PC-3 (cell line): ENCODE measurements around the gene SFT2D3.

Source experiments
- EZH2 ChIP-seq: fragments of 300-600 bp; sonication (generic); IDR thresholded peaks from one replicate; pipeline ENCODE4 v1.6.1; 2017; ENCODE audit warnings: antibody characterized with exemption, mild to moderate bottlenecking, low read length; ENCODE audit not compliant: unreplicated experiment
- EZH2phosphoT487 ChIP-seq: fragments of 300-600 bp; sonication (generic); IDR thresholded peaks from 2 replicates; pipeline ENCODE4 v1.6.1; 2018; ENCODE audit warnings: mild to moderate bottlenecking, antibody characterized with exemption, low read length, borderline replicate concordance
- TF ChIP-seq, protein P1 (sequence below): fragments of 300-600 bp; sonication (generic); conservative IDR thresholded peaks from 2 replicates; pipeline ENCODE4 v1.5.1; 2017; ENCODE audit warnings: antibody characterized with exemption, low read depth, mild to moderate bottlenecking, low read length

DNA sequence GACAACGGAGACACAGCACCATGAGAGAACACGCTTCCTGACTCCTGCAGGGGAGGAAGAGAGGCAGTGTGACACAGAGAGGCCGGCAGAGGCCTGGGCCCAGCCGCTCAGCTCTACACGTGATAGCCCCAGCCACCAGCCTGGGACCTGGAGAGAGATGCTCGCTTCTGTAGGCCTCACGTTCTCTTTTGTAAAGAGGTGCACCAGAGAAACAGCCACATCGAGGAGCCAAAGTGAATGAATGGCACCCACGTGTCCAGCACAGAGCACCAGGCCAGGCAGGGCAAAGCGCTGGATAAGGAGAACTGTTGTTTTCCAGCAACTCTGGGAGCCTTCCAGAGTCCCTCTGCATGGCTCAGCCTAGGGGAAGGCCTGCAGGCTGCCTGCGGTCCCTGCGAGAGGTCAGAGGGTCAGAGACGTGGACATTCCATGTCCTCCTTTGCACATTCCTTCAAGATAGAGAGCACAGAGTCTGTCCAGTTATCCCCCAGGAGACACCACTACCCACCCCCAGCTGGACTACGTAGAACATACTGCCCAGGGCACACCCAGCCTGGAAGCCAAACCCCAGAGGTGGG lies 40.1 kb upstream of the SFT2D3 start:
- TF ChIP-seq, protein P1, sequence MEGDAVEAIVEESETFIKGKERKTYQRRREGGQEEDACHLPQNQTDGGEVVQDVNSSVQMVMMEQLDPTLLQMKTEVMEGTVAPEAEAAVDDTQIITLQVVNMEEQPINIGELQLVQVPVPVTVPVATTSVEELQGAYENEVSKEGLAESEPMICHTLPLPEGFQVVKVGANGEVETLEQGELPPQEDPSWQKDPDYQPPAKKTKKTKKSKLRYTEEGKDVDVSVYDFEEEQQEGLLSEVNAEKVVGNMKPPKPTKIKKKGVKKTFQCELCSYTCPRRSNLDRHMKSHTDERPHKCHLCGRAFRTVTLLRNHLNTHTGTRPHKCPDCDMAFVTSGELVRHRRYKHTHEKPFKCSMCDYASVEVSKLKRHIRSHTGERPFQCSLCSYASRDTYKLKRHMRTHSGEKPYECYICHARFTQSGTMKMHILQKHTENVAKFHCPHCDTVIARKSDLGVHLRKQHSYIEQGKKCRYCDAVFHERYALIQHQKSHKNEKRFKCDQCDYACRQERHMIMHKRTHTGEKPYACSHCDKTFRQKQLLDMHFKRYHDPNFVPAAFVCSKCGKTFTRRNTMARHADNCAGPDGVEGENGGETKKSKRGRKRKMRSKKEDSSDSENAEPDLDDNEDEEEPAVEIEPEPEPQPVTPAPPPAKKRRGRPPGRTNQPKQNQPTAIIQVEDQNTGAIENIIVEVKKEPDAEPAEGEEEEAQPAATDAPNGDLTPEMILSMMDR = no peak
- TF ChIP-seq EZH2 (no peak), EZH2phosphoT487 (no peak)
